ENCODE data around the gene ZNF397.
"Not testable (repeated sequence)": the region's sequence is repeated elsewhere in the genome, so short reads cannot be mapped to it uniquely, and the experiment has no call there.

ZNF397 gene

GRCh38 chr18:35219331-35219730 lies 21.5 kb upstream of the ZNF397 start:
- not testable (repeated sequence) for H3K9me3 ChIP-seq (ENCODE audit: control insufficient read depth, insufficient read depth, low read depth, low read length); H3K4me3 ChIP-seq (ENCODE audit: low read depth, low read length); H3K27me3 ChIP-seq (ENCODE audit: control insufficient read depth, insufficient read depth, low read length); H3K27ac ChIP-seq (ENCODE audit: low read depth, low read length); H3K36me3 ChIP-seq (ENCODE audit: control insufficient read depth, insufficient read depth, low read length); H3K9ac ChIP-seq (ENCODE audit: low read length)
- H3K4me1 ChIP-seq (ENCODE audit: control insufficient read depth, insufficient read depth, low read length): peaks cover 13% of the 10 kb centered on the region

- H3K4me1 ChIP-seq (ENCODE audit: control insufficient read depth, insufficient read depth, low read length): peaks cover 2% of the 10 kb centered on the region; the same call in 1 of the 2 replicates
- no peak overlapping the region for H3K4me3 ChIP-seq (ENCODE audit: low read depth, low read length)
- H3K36me3 ChIP-seq (ENCODE audit: control insufficient read depth, insufficient read depth, low read length): no peaks in the 10 kb centered on the region
- H3K27ac ChIP-seq (ENCODE audit: low read depth, low read length): no peak overlapping the region
- H3K27me3 ChIP-seq (ENCODE audit: control insufficient read depth, insufficient read depth, low read length): no peaks in the 10 kb centered on the region
- no peak overlapping the region for H3K9ac ChIP-seq (ENCODE audit: low read length)
- H3K9me3 ChIP-seq (ENCODE audit: control insufficient read depth, insufficient read depth, low read depth, low read length): no peaks in the 10 kb centered on the region
Measured at GRCh38 chr18:35220424-35220823, 20.4 kb upstream of the ZNF397 start.

GRCh38 chr18:35223797-35224196 lies 17.0 kb upstream of the ZNF397 start:
- H3K4me1 ChIP-seq (ENCODE audit: control insufficient read depth, insufficient read depth, low read length): no peaks in the 10 kb centered on the region
- no peaks in the 10 kb centered on the region for H3K36me3 ChIP-seq (ENCODE audit: control insufficient read depth, insufficient read depth, low read length)
- no peaks in the 10 kb centered on the region for H3K9me3 ChIP-seq (ENCODE audit: control insufficient read depth, insufficient read depth, low read depth, low read length)
- no peak overlapping the region for H3K4me3 ChIP-seq (ENCODE audit: low read depth, low read length)
- no peaks in the 10 kb centered on the region for H3K27me3 ChIP-seq (ENCODE audit: control insufficient read depth, insufficient read depth, low read length)
- no peak overlapping the region for H3K27ac ChIP-seq (ENCODE audit: low read depth, low read length)
- no peak overlapping the region for H3K9ac ChIP-seq (ENCODE audit: low read length)

- H3K4me1 ChIP-seq (ENCODE audit: control insufficient read depth, insufficient read depth, low read length): no peaks in the 10 kb centered on the region
- H3K36me3 ChIP-seq (ENCODE audit: control insufficient read depth, insufficient read depth, low read length): no peaks in the 10 kb centered on the region
- no peaks in the 10 kb centered on the region for H3K9me3 ChIP-seq (ENCODE audit: control insufficient read depth, insufficient read depth, low read depth, low read length)
- no peaks in the 10 kb centered on the region for H3K27me3 ChIP-seq (ENCODE audit: control insufficient read depth, insufficient read depth, low read length)
- no peak overlapping the region for H3K4me3 ChIP-seq (ENCODE audit: low read depth, low read length)
- H3K27ac ChIP-seq (ENCODE audit: low read depth, low read length): no peak overlapping the region
- H3K9ac ChIP-seq (ENCODE audit: low read length): no peak overlapping the region
Measured at GRCh38 chr18:35227254-35227653, 13.6 kb upstream of the ZNF397 start.

GRCh38 chr18:35231052-35231451 lies 9.8 kb upstream of the ZNF397 start:
- Histone ChIP-seq H3K9me3 (ENCODE audit: control insufficient read depth, insufficient read depth, low read depth, low read length) (no peaks in the 10 kb centered on the region), H3K27me3 (ENCODE audit: control insufficient read depth, insufficient read depth, low read length) (no peaks in the 10 kb centered on the region), H3K9ac (ENCODE audit: low read length) (no peak overlapping the region), H3K4me3 (ENCODE audit: low read depth, low read length) (no peak overlapping the region), H3K4me1 (ENCODE audit: control insufficient read depth, insufficient read depth, low read length) (no peaks in the 10 kb centered on the region), H3K36me3 (ENCODE audit: control insufficient read depth, insufficient read depth, low read length) (no peaks in the 10 kb centered on the region), H3K27ac (ENCODE audit: low read depth, low read length) (no peak overlapping the region)

GRCh38 chr18:35236571-35237363 lies 4.1 kb upstream of the ZNF397 start:
- no peak overlapping the region for H3K4me3 ChIP-seq (ENCODE audit: low read depth, low read length)
- H3K9me3 ChIP-seq (ENCODE audit: control insufficient read depth, insufficient read depth, low read depth, low read length): no peaks in the 10 kb centered on the region
- H3K27ac ChIP-seq (ENCODE audit: low read depth, low read length): no peak overlapping the region
- H3K27me3 ChIP-seq (ENCODE audit: control insufficient read depth, insufficient read depth, low read length): no peaks in the 10 kb centered on the region
- H3K36me3 ChIP-seq (ENCODE audit: control insufficient read depth, insufficient read depth, low read length): no peaks in the 10 kb centered on the region
- H3K9ac ChIP-seq (ENCODE audit: low read length): no peak overlapping the region
- peaks cover 4% of the 10 kb centered on the region for H3K4me1 ChIP-seq (ENCODE audit: control insufficient read depth, insufficient read depth, low read length)

- no peak overlapping the region for H3K27ac ChIP-seq (ENCODE audit: low read depth, low read length)
Measured at GRCh38 chr18:35239314-35239713, 1.5 kb upstream of the ZNF397 start.

GRCh38 chr18:35241448-35241804 lies 592 bp downstream of the ZNF397 start:
- H3K9ac ChIP-seq (ENCODE audit: low read length): peak overlapping the region; percentile 92
- peak overlapping the region; percentile 84 for H3K27ac ChIP-seq (ENCODE audit: low read depth, low read length)
- no peaks in the 10 kb centered on the region for H3K27me3 ChIP-seq (ENCODE audit: control insufficient read depth, insufficient read depth, low read length)
- H3K36me3 ChIP-seq (ENCODE audit: control insufficient read depth, insufficient read depth, low read length): peaks cover 42% of the 10 kb centered on the region
- no peaks in the 10 kb centered on the region for H3K9me3 ChIP-seq (ENCODE audit: control insufficient read depth, insufficient read depth, low read depth, low read length)
- H3K4me3 ChIP-seq (ENCODE audit: low read depth, low read length): peak overlapping the region; percentile 80
- H3K4me1 ChIP-seq (ENCODE audit: control insufficient read depth, insufficient read depth, low read length): peaks cover 4% of the 10 kb centered on the region

More at GRCh38 chr18:35239314-35239713, 1.5 kb upstream of the ZNF397 start:
- Histone ChIP-seq H3K4me3 (ENCODE audit: low read depth, low read length) (no peak overlapping the region), H3K4me1 (ENCODE audit: control insufficient read depth, insufficient read depth, low read length) (peaks cover 4% of the 10 kb centered on the region), H3K27me3 (ENCODE audit: control insufficient read depth, insufficient read depth, low read length) (no peaks in the 10 kb centered on the region), H3K9me3 (ENCODE audit: control insufficient read depth, insufficient read depth, low read depth, low read length) (no peaks in the 10 kb centered on the region), H3K36me3 (ENCODE audit: control insufficient read depth, insufficient read depth, low read length) (peaks cover 22% of the 10 kb centered on the region), H3K9ac (ENCODE audit: low read length) (no peak overlapping the region)

GRCh38 chr18:35242426-35242825 lies 1.6 kb downstream of the ZNF397 start:
- Histone ChIP-seq H3K9ac (ENCODE audit: low read length) (no peak overlapping the region), H3K4me3 (ENCODE audit: low read depth, low read length) (peak overlapping the region; percentile 80), H3K27ac (ENCODE audit: low read depth, low read length) (no peak overlapping the region), H3K27me3 (ENCODE audit: control insufficient read depth, insufficient read depth, low read length) (no peaks in the 10 kb centered on the region), H3K36me3 (ENCODE audit: control insufficient read depth, insufficient read depth, low read length) (peaks cover 52% of the 10 kb centered on the region), H3K9me3 (ENCODE audit: control insufficient read depth, insufficient read depth, low read depth, low read length) (no peaks in the 10 kb centered on the region), H3K4me1 (ENCODE audit: control insufficient read depth, insufficient read depth, low read length) (peaks cover 4% of the 10 kb centered on the region)

- H3K4me1 ChIP-seq (ENCODE audit: control insufficient read depth, insufficient read depth, low read length): peaks cover 4% of the 10 kb centered on the region
- H3K27ac ChIP-seq (ENCODE audit: low read depth, low read length): no peak overlapping the region
- no peak overlapping the region for H3K4me3 ChIP-seq (ENCODE audit: low read depth, low read length)
- H3K36me3 ChIP-seq (ENCODE audit: control insufficient read depth, insufficient read depth, low read length): peaks cover 70% of the 10 kb centered on the region
- H3K27me3 ChIP-seq (ENCODE audit: control insufficient read depth, insufficient read depth, low read length): no peaks in the 10 kb centered on the region
- no peaks in the 10 kb centered on the region for H3K9me3 ChIP-seq (ENCODE audit: control insufficient read depth, insufficient read depth, low read depth, low read length)
- H3K9ac ChIP-seq (ENCODE audit: low read length): no peak overlapping the region
Measured at GRCh38 chr18:35244671-35245070, 3.8 kb downstream of the ZNF397 start.

- H3K36me3 ChIP-seq (ENCODE audit: control insufficient read depth, insufficient read depth, low read length): peaks cover 81% of the 10 kb centered on the region
Measured at GRCh38 chr18:35245719-35246317, 5.0 kb downstream of the ZNF397 start.

More at GRCh38 chr18:35245719-35246317, 5.0 kb downstream of the ZNF397 start:
- Histone ChIP-seq H3K27me3 (ENCODE audit: control insufficient read depth, insufficient read depth, low read length) (no peaks in the 10 kb centered on the region), H3K27ac (ENCODE audit: low read depth, low read length) (no peak overlapping the region), H3K4me1 (ENCODE audit: control insufficient read depth, insufficient read depth, low read length) (no peaks in the 10 kb centered on the region; the same call in 1 of the 2 replicates), H3K4me3 (ENCODE audit: low read depth, low read length) (no peak overlapping the region), H3K9ac (ENCODE audit: low read length) (no peak overlapping the region), H3K9me3 (ENCODE audit: control insufficient read depth, insufficient read depth, low read depth, low read length) (no peaks in the 10 kb centered on the region)

Measured in HUES6 (cell line).